NCI-H2029 (cell line): ENCODE measurements around the gene POLD2.
A peak's percentile ranks its signal among the peaks of the same experiment; 100 is the strongest.
"Not testable (repeated sequence)": the region's sequence is repeated elsewhere in the genome, so short reads cannot be mapped to it uniquely, and the experiment has no call there.

Experiments used
- DNase-seq: peaks from one replicate; lab custom pipeline; 2025; lab: John Stamatoyannopoulos, UW

POLD2 gene

DNA sequence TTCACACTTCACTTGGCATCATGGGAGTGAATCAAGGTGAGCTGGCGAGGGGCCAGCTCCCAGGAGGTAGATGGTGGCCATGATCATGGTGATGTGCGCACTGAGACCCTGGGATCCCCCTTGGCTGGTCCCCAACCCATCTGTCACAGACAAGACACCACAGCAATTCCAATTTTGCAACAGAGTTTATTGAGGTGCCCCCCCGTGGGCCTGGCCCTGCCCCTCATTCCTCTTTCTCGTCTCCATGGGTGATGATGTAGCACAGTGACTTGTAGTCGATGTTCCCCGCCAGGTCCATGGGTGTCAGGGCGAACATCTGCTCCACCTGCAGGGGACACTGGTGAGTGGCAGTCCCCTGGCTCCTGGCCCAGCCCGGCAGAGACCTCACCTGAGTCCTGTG is 15.3 kb upstream of the POLD2 start:
- no peak for DNase-seq

DNA sequence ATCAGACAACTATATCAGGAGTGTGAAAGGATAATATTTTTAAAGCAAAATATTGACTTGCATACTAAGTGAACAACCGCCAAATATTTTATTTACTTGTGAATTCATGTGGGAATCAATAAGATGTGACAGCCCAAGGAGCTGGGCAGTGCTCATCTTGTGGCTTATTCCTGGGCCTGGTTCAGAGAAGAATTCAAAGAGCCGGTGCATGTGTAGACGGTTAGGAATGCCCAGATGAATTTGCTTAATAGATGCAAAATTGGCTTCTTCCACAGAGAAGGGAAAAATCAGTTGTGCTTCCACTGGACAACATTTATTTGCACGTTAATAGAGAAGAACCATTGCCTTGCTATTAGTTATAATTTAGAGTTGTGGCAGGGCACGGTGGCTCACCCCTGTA is 13.4 kb upstream of the POLD2 start:
- no peak for DNase-seq

DNA sequence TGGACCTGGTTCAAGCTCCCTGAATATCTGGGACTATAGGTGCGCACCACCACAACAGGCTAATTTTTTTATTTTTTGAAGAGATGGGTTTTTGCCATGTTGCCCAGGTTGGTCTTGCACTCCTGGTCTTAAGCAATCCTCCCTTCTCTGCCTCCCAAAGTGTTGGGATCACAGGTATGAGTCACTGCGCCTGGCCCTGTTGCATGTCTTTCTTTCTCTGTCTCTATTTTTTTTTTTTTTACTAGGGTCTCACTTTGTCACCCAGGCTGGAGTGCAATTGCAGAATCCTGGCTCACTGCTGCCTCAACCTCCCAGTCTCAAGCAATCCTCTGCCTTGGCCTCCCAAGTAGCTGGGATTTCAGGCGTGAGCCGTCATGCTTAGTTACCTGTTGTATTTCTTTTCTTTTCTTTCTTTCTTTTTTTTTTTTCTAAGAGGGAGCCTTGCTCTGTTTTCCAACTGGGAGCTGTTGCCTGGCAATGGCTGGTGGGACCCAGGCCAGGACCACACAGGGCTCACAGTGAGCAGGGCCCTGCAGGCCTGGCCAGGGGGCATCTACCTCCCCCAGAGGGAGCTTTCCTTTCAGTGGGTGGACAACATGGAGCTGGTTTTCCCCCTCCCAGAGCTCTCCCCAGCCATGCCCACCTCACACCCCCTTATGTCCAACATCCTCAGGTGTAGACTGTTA is 11.7 kb upstream of the POLD2 start:
- no peak for DNase-seq

GRCh38 chr7:44133295-44133694 is 9.9 kb upstream of the POLD2 start:
- no peak for DNase-seq

DNA sequence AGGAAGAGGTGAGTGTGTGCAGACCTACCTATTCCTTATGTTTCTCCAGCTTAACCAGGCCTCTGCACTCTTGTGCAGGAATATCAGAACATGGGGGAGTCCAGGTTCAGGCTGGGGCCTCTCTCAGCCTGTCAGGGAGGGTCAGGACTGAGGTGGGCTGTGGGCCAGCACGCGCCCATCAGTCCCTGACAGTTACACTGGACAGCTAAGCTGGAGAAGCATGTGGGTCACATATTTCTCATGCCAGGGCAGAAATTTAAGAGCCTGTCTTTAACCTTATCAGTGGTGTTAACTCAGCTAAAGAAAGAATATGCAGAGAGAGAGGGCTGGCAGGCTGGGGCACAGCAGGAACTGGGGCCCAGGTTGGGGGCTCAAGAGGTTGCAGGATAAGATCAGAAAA is 8.7 kb upstream of the POLD2 start:
- no peak for DNase-seq

GRCh38 chr7:44131173-44132029 is 8.1 kb upstream of the POLD2 start:
- peak; percentile 23 for DNase-seq

DNA sequence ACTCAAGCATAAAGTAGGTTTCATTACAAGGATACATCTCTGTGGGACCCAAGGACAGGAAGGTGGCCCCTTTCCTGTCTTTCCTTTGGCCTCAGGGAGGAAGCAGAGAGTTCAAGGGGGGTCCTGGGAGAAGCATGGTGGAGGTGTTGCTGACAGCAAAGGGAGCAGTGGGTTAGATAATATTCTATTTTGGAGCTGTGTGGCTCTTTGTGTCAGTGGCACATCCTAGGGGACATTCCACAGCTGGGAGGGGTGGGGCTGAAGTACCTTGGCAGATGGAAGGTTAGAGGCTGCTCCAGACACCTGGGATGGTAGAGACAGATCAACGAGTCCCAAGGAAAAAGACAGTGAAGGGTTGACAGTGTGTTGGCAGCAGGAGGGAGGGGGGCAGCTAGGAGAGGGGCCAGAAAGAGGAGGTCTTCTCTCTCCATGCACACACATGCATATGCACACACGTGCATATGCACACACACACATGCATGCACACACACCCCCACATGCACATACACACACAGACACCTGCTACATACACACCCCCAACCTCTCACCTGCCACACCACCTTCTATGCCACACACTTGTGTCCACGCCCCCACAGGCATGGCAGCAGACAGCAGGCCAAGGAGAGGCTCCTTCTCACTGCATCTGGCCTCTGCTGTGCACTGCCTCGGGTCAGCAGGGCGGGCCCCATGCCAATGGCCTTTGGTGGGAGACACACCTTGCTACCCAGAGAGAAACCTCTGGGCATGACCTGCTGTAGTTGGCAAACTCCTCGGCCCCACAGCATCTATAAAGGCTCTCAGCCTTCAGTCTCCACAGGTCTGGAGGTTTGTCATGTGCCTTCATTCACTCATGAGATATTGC is 5.6 kb upstream of the POLD2 start:
- DNase-seq: no peak

DNA sequence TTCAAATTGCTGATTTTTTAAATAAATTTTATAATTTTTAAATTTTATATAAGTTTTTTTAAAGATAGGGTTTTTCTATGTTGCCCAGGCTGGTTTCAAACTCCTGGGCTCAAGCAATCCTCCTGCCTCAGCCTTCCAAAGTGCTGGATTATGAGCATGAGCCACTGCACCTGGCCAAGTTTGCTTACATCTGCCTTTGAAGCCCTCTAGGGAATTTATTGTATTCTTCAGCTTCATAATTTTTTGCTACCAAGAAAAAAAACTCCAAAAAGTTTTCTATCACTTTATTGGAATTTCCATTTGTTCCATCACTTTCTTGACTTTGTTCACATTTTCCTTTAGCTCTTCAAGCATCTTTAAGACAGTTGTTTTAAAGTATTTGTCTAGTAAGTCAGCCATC is 3.8 kb upstream of the POLD2 start:
- DNase-seq: no peak

DNA sequence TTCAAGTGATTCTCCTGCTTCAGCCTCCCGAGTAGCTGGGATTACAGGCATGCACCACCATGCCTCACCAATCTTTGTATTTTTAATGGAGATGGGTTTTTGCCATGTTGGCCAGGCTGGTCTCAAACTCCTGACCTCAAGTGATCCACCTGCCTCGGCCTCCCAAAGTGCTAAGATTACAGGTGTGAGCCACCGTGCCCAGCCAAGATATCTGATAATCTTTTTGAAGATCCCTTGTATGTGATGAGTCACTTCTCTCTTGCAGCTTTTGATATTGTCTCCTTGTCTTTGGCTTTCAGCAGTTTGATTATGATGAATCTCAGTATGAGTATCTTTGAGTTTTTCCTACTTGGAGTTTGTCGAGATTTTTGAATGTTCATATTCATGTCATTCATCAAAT is 3.2 kb upstream of the POLD2 start:
- not testable (repeated sequence) for DNase-seq

- DNase-seq: no peak
Observed at GRCh38 chr7:44124822-44125202, 1.5 kb upstream of the POLD2 start.

GRCh38 chr7:44122529-44122928 is 819 bp downstream of the POLD2 start:
- DNase-seq: no peak

- no peak for DNase-seq
Observed at GRCh38 chr7:44121761-44122420, 1.5 kb downstream of the POLD2 start.

DNA sequence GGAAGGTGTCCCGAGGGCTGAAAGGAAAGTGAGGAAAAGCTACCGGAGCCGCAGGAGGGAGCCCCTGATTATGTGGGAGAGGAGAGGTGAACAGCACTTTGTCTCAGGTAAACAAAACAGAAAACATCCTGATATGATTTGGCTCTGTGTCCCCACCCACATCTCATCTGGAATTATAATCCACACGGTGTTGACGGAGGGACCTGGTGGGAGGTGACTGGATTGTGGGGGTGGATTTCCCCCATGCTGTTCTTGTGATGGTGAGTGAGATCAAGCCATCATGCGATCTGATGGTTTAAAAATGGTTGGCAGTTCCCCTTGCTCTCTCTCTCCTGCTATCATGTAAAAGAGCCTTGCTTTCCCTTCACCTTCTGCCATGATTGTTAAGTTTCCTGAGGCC is 3.0 kb downstream of the POLD2 start:
- DNase-seq: no peak

DNA sequence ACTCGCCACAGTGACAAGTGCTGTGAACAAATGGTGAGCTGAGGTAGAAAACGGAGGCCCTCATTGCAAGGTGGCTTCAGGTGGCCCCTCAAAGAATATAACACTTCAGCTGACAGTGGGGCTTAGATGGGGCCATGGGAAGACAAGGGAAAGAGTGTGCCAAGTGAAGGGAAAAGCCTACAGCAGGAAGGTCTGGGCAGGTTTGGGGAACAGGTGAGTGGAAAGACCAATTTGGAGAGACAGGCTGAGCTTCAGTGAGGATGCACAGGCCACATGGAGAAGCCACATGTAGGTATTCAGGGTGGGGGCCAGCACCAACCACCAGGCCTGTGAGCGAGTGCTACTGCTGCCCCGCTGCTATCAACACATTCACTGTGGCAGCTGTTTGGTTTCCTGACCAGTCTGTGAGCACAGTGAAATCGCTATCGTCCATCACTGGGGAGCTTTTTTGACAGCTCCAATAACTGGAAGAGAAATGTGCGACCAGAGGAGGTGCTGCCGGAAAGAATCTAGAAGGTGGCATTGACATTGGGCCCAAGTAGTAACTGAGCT is 3.4 kb downstream of the POLD2 start:
- DNase-seq: no peak

GRCh38 chr7:44117801-44118429 is 5.4 kb downstream of the POLD2 start:
- DNase-seq: no peak

GRCh38 chr7:44116789-44117666 is 6.3 kb downstream of the POLD2 start:
- no peak for DNase-seq

GRCh38 chr7:44116087-44116788 is 7.1 kb downstream of the POLD2 start:
- no peak for DNase-seq

GRCh38 chr7:44114586-44115310 is 8.6 kb downstream of the POLD2 start:
- no peak for DNase-seq

DNA sequence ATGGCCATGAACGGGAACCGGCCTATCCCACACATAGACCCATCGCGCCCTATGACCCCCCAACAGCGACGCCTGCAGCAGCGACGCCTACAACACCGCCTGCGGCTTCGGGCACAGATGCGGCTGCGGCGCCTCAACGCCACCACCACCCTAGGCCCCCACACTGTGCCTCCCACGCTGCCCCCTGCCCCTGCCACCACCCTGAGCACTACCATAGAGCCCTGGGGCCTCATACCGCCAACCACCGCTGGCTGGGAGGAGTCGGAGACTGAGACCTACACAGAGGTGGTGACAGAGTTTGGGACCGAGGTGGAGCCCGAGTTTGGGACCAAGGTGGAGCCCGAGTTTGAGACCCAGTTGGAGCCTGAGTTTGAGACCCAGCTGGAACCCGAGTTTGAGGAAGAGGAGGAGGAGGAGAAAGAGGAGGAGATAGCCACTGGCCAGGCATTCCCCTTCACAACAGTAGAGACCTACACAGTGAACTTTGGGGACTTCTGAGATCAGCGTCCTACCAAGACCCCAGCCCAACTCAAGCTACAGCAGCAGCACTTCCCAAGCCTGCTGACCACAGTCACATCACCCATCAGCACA is 9.5 kb downstream of the POLD2 start:
- DNase-seq: no peak
